ENCODE results near the gene FTSJ3. TPM values are rescaled to one million over a fixed set of nuclear protein-coding genes. Genes with fewer than 3 reads are reported as not detected.

Gene FTSJ3
- polyA plus RNA-seq, 1 of the 3 experiments (the other 2 are of a cell fraction) = 148 TPM

GRCh38 chr17:63786117-63786516, 41.3 kb downstream of the FTSJ3 start:
- Histone ChIP-seq H3K9ac (no peak overlapping the region), H3K9me3 (no peaks in the 10 kb centered on the region), H2AFZ (ENCODE audit: low read depth) (no peak overlapping the region), H3K79me2 (ENCODE audit: insufficient read depth) (peaks cover 100% of the 10 kb centered on the region), H3K4me1 (ENCODE audit: control insufficient read depth in 1 of 2, insufficient read depth in 2 of 2, low read depth in 1 of 2, low read length in 1 of 2) (peaks cover 0 to 16% of the 10 kb centered on the region in 2 experiments; a peak in 2 of 4 replicates), H3K27me3 (ENCODE audit: insufficient read depth) (no peaks in the 10 kb centered on the region), H3K9me2 (no peaks in the 10 kb centered on the region), H3K4me2 (no peak overlapping the region), H3K27ac (ENCODE audit: low read depth in 2 of 2, low read length in 1 of 2) (peak overlapping the region in 1 of 2 experiments; percentile 60; a peak in 1 of 4 replicates), H3K4me3 (ENCODE audit: low read depth in 2 of 2, low read length in 1 of 2) (no peak overlapping the region), H3K36me3 (replicated peaks in 1 of 2; ENCODE audit: control insufficient read depth in 1 of 2, insufficient read depth in 2 of 2, low read length in 1 of 2) (peaks cover 29 to 77% of the 10 kb centered on the region in 2 experiments), H3F3A (replicated peaks; ENCODE audit: insufficient read depth) (peaks cover 13% of the 10 kb centered on the region), H4K20me1 (ENCODE audit: insufficient read depth) (peaks cover 83% of the 10 kb centered on the region)
- POLR2A ChIA-PET = no interaction called here
- CTCF ChIA-PET = interaction anchor here (1.1 to 4.3 kb wide), 6 partner anchors 10 to 48 kb away, joined by 3 to 26 read pairs (median 4); partner anchors contain the start of genes CCDC47 and DDX42
- DNase-seq = no peak
- whole genome bisulfite sequencing (ENCODE audit: low lambda C conversion rate) = 95% methylated on average over 1 of the region's 1 CpG
- TF ChIP-seq CTCF (IDR thresholded peaks at IDR 0.05) (no peak), YY1 (IDR thresholded peaks at IDR 0.05; ENCODE audit: low read depth) (no peak), NFIC (IDR thresholded peaks at IDR 0.05; ENCODE audit: borderline replicate concordance) (no peak), FOXM1 (IDR thresholded peaks at IDR 0.05; ENCODE audit: low read depth) (no peak), POLR2AphosphoS5 (IDR thresholded peaks at IDR 0.05; ENCODE audit: low read depth, low read length) (no peak), REST (IDR thresholded peaks at IDR 0.05; ENCODE audit: low read depth, low read length) (no peak), SIN3A (IDR thresholded peaks at IDR 0.05; ENCODE audit: borderline replicate concordance, low read depth, low read length) (no peak), RCOR1 (IDR thresholded peaks at IDR 0.05; ENCODE audit: low read length) (no peak), CHD2 (IDR thresholded peaks at IDR 0.05; ENCODE audit: low read length, partially characterized antibody) (no peak), PBX3 (IDR thresholded peaks at IDR 0.05) (no peak), FOSL2 (IDR thresholded peaks at IDR 0.05; ENCODE audit: borderline replicate concordance, low read depth) (no peak), RFX5 (IDR thresholded peaks at IDR 0.05; ENCODE audit: low read length) (no peak), ELF1 (IDR thresholded peaks at IDR 0.05) (no peak), MEF2A (IDR thresholded peaks at IDR 0.05; ENCODE audit: borderline replicate concordance, low read depth) (no peak), TCF12 (IDR thresholded peaks at IDR 0.05) (no peak)
- TF ChIP-seq, protein P1, sequence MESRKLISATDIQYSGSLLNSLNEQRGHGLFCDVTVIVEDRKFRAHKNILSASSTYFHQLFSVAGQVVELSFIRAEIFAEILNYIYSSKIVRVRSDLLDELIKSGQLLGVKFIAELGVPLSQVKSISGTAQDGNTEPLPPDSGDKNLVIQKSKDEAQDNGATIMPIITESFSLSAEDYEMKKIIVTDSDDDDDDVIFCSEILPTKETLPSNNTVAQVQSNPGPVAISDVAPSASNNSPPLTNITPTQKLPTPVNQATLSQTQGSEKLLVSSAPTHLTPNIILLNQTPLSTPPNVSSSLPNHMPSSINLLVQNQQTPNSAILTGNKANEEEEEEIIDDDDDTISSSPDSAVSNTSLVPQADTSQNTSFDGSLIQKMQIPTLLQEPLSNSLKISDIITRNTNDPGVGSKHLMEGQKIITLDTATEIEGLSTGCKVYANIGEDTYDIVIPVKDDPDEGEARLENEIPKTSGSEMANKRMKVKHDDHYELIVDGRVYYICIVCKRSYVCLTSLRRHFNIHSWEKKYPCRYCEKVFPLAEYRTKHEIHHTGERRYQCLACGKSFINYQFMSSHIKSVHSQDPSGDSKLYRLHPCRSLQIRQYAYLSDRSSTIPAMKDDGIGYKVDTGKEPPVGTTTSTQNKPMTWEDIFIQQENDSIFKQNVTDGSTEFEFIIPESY (IDR thresholded peaks at IDR 0.05; ENCODE audit: borderline replicate concordance, low read depth) = no peak
- TF ChIP-seq, protein P2, sequence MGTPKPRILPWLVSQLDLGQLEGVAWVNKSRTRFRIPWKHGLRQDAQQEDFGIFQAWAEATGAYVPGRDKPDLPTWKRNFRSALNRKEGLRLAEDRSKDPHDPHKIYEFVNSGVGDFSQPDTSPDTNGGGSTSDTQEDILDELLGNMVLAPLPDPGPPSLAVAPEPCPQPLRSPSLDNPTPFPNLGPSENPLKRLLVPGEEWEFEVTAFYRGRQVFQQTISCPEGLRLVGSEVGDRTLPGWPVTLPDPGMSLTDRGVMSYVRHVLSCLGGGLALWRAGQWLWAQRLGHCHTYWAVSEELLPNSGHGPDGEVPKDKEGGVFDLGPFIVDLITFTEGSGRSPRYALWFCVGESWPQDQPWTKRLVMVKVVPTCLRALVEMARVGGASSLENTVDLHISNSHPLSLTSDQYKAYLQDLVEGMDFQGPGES (IDR thresholded peaks at IDR 0.05; ENCODE audit: low read depth, low read length) = no peak
- TF ChIP-seq, protein P3, sequence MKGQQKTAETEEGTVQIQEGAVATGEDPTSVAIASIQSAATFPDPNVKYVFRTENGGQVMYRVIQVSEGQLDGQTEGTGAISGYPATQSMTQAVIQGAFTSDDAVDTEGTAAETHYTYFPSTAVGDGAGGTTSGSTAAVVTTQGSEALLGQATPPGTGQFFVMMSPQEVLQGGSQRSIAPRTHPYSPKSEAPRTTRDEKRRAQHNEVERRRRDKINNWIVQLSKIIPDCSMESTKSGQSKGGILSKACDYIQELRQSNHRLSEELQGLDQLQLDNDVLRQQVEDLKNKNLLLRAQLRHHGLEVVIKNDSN (IDR thresholded peaks at IDR 0.05; ENCODE audit: borderline replicate concordance, low read depth) = no peak
- TF ChIP-seq, protein P4, sequence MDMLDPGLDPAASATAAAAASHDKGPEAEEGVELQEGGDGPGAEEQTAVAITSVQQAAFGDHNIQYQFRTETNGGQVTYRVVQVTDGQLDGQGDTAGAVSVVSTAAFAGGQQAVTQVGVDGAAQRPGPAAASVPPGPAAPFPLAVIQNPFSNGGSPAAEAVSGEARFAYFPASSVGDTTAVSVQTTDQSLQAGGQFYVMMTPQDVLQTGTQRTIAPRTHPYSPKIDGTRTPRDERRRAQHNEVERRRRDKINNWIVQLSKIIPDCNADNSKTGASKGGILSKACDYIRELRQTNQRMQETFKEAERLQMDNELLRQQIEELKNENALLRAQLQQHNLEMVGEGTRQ (IDR thresholded peaks at IDR 0.05; ENCODE audit: borderline replicate concordance, low read depth, low read length) = no peak
